ENCODE results near the gene D2HGDH. TPM values are rescaled to one million over a fixed set of nuclear protein-coding genes. Genes with fewer than 3 reads are reported as not detected.
"Not testable (repeated sequence)": the region's sequence is repeated elsewhere in the genome, so short reads cannot be mapped to it uniquely, and the experiment has no call there.

D2HGDH gene
- total RNA-seq, 3 donors from 2014 or later: 52.2 to 88.6 (median 63.0) TPM

GRCh38 chr2:241755777-241756176, 21.3 kb downstream of the D2HGDH start:
- Histone ChIP-seq H3K9me3 (peaks cover 2% of the 10 kb centered on the region), H3K4me3 (no peak overlapping the region), H3K36me3 (ENCODE audit: low read depth) (no peaks in the 10 kb centered on the region), H3K4me1 (ENCODE audit: low read depth) (no peaks in the 10 kb centered on the region)
- no peak for TF ChIP-seq CTCF (IDR thresholded peaks at IDR 0.05)
- DNase-seq: no peak
- no peak for ATAC-seq
- intact Hi-C loops (cut with DNase I, micrococcal nuclease): no loop called here

DNA sequence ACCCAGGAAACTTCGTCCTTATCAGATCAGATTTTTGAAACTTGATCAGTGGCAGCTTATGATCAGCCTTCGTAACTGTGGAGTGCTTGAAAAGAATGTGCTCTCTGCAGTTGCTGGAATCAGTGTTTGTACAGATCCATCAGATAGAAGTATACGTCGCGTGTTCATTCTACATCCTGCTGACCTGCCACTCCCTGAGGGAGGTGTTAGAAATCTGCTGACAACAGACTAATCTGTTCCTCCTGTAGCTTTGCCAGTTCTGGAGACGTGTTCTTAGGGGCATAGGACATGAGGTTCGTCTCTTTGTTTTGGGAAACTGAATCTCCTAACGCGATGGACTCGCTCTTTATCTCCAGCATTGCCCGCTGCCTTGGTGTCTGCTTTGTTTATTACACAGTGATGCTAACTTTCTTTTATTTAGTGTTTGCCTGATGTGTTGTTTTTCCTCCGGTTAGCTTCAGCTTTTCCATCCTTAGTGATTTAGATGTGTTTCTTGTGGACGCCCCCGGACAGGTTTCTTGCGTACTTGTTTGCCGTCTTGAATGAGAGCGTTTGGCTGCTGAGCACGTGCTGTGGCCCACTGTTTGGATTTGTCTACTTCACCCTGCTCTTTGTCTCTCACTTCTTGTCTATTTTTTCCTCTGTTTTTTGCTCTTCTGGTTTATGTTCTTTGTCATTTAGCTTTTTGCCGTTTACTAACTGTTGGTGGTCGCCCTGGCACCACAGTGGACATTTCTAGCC, 24.8 kb downstream of the D2HGDH start:
- ATAC-seq (no peak), DNase-seq (peak in 1 of 3 donors; percentile 9)
- Histone ChIP-seq H3K36me3 (ENCODE audit: low read depth) (no peaks in the 10 kb centered on the region), H3K4me3 (no peak overlapping the region), H3K9me3 (peaks cover 2% of the 10 kb centered on the region), H3K4me1 (ENCODE audit: low read depth) (no peaks in the 10 kb centered on the region)
- intact Hi-C loops (cut with DNase I, micrococcal nuclease): no loop called here
- no peak for TF ChIP-seq CTCF (IDR thresholded peaks at IDR 0.05)

DNA sequence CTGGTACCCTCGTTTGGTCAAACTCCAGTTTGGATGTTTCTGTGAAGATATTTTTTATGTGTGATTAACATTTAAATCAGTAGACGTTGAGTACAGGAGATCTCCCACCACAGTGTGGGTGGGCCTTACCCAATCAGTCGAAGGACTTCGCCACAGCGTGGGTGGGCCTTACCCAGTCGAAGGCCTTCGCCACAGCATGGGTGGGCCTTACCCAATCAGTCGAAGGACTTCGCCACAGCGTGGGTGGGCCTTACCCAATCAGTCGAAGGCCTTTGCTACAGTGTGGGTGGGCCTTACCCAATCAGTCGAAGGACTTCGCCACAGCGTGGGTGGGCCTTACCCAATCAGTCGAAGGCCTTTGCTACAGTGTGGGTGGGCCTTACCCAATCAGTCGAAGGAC, 25.5 kb downstream of the D2HGDH start:
- H3K36me3 ChIP-seq (ENCODE audit: low read depth); H3K4me3 ChIP-seq; intact Hi-C loops (cut with DNase I, micrococcal nuclease); ATAC-seq; H3K4me1 ChIP-seq (ENCODE audit: low read depth); H3K9me3 ChIP-seq: not testable (repeated sequence)
- peak in 1 of 3 donors; percentile 6 for DNase-seq

DNA sequence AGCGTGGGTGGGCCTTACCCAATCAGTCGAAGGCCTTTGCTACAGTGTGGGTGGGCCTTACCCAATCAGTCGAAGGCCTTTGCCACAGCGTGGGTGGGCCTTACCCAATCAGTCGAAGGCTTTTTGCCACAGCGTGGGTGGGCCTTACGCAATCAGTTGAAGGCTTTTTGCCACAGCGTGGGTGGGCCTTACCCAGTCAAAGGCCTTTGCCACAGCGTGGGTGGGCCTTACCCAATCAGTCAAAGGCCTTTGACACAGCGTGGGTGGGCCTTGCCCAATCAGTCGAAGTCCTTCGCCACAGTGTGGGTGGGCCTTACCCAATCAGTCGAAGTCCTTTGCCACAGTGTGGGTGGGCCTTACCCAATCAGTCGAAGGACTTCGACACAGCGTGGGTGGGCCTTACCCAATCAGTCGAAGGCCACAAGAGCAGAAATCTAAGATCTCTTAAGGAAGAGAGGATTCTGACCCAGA, 25.9 kb downstream of the D2HGDH start:
- no peak for TF ChIP-seq CTCF (IDR thresholded peaks at IDR 0.05)
- no peak for ATAC-seq
- Histone ChIP-seq H3K36me3 (ENCODE audit: low read depth) (no peaks in the 10 kb centered on the region), H3K4me3 (no peak overlapping the region), H3K4me1 (ENCODE audit: low read depth) (no peaks in the 10 kb centered on the region), H3K9me3 (peaks cover 2% of the 10 kb centered on the region)
- intact Hi-C loops (cut with DNase I, micrococcal nuclease): no loop called here
- peak in 1 of 3 donors; percentile 22 for DNase-seq

GRCh38 chr2:241762321-241762932, 28.0 kb downstream of the D2HGDH start:
- ATAC-seq (no peak), DNase-seq (peak in 1 of 3 donors; percentile 15)
- H3K4me3 ChIP-seq: no peak overlapping the region

More at GRCh38 chr2:241762321-241762932, 28.0 kb downstream of the D2HGDH start:
- TF ChIP-seq CTCF (IDR thresholded peaks at IDR 0.05): no peak
- intact Hi-C loops (cut with DNase I, micrococcal nuclease): no loop called here
- no peaks in the 10 kb centered on the region for H3K4me1 ChIP-seq (ENCODE audit: low read depth)
- H3K36me3 ChIP-seq (ENCODE audit: low read depth): no peaks in the 10 kb centered on the region
- peaks cover 2% of the 10 kb centered on the region for H3K9me3 ChIP-seq
